Osteocyte (in vitro differentiated cells): ENCODE measurements around the gene DIP2C. TPM values are rescaled to one million over a fixed set of nuclear protein-coding genes. Genes with fewer than 3 reads are reported as not detected.

Experiments
- DNase-seq: peaks from one replicate; pipeline ENCODE4 v3.0.0; 2021; ENCODE audit warnings: mixed read lengths; ENCODE audit not compliant: unreplicated experiment; ENCODE audit errors: extremely low spot score
- H3K27ac Mint-ChIP-seq: one replicate; pipeline ENCODE4 v1.8.0; 2021; ENCODE audit warnings: mild to moderate bottlenecking, mixed read lengths; ENCODE audit not compliant: unreplicated experiment
- H3K27me3 Mint-ChIP-seq: one replicate; pipeline ENCODE4 v1.8.0; 2021; ENCODE audit warnings: mixed read lengths; ENCODE audit not compliant: unreplicated experiment
- H3K36me3 Mint-ChIP-seq: one replicate; pipeline ENCODE4 v1.8.0; 2021; ENCODE audit warnings: mixed read lengths; ENCODE audit not compliant: unreplicated experiment
- H3K4me1 Mint-ChIP-seq: one replicate; pipeline ENCODE4 v1.8.0; 2021; ENCODE audit warnings: mixed read lengths; ENCODE audit not compliant: unreplicated experiment
- H3K4me3 Mint-ChIP-seq: one replicate; pipeline ENCODE4 v1.8.0; 2021; ENCODE audit warnings: mild to moderate bottlenecking, moderate library complexity, mixed read lengths; ENCODE audit not compliant: unreplicated experiment
- H3K9me3 Mint-ChIP-seq: one replicate; pipeline ENCODE4 v1.8.0; 2021; ENCODE audit warnings: mixed read lengths; ENCODE audit not compliant: unreplicated experiment
- CTCF ChIP-seq: fragments of 200-600 bp; sonication (generic); IDR thresholded peaks from 2 replicates; pipeline ENCODE4 v1.5.0; 2021; ENCODE audit warnings: antibody characterized with exemption, mild to moderate bottlenecking, moderate library complexity
- total RNA-seq: library from RNA; stranded (reverse); gene quantifications from 2 replicates; pipeline ENCODE4 v1.2.1, GENCODE V29; 2021

The DIP2C gene
- total RNA-seq, 1 donor from 2014 or later = 36.8 TPM

GRCh38 chr10:501596-501995, 187.9 kb downstream of the DIP2C start:
- no peaks in the 10 kb centered on the region for H3K9me3 Mint-ChIP-seq
- no peak for DNase-seq
- H3K27me3 Mint-ChIP-seq = no peaks in the 10 kb centered on the region
- no peak overlapping the region for H3K4me3 Mint-ChIP-seq
- H3K4me1 Mint-ChIP-seq = peaks cover 13% of the 10 kb centered on the region
- peaks cover 2% of the 10 kb centered on the region for H3K36me3 Mint-ChIP-seq
- no peak overlapping the region for H3K27ac Mint-ChIP-seq
- no peak for TF ChIP-seq CTCF

GRCh38 chr10:500876-501275, 188.6 kb downstream of the DIP2C start:
- no peak overlapping the region for H3K4me3 Mint-ChIP-seq
- DNase-seq = no peak
- no peak overlapping the region for H3K27ac Mint-ChIP-seq
- H3K36me3 Mint-ChIP-seq = peaks cover 2% of the 10 kb centered on the region
- H3K4me1 Mint-ChIP-seq = peaks cover 13% of the 10 kb centered on the region
- H3K9me3 Mint-ChIP-seq = no peaks in the 10 kb centered on the region
- no peaks in the 10 kb centered on the region for H3K27me3 Mint-ChIP-seq
- TF ChIP-seq CTCF = no peak

- Mint-ChIP-seq H3K27me3 (no peaks in the 10 kb centered on the region), H3K36me3 (peaks cover 2% of the 10 kb centered on the region), H3K4me3 (no peak overlapping the region), H3K4me1 (peaks cover 13% of the 10 kb centered on the region), H3K27ac (no peak overlapping the region), H3K9me3 (no peaks in the 10 kb centered on the region)
- DNase-seq = no peak
- TF ChIP-seq CTCF = no peak
These were observed 189.5 kb downstream of the DIP2C start for GRCh38 chr10:499991-500390.

GRCh38 chr10:498760-499435, 190.6 kb downstream of the DIP2C start:
- H3K9me3 Mint-ChIP-seq = no peaks in the 10 kb centered on the region
- no peaks in the 10 kb centered on the region for H3K27me3 Mint-ChIP-seq
- H3K4me1 Mint-ChIP-seq = peaks cover 13% of the 10 kb centered on the region
- DNase-seq = no peak
- no peak overlapping the region for H3K4me3 Mint-ChIP-seq
- H3K27ac Mint-ChIP-seq = no peak overlapping the region
- TF ChIP-seq CTCF = no peak
- peaks cover 2% of the 10 kb centered on the region for H3K36me3 Mint-ChIP-seq

- no peak overlapping the region for H3K27ac Mint-ChIP-seq
- DNase-seq = no peak
These were observed 191.5 kb downstream of the DIP2C start for GRCh38 chr10:497898-498451.

More at GRCh38 chr10:497898-498451, 191.5 kb downstream of the DIP2C start:
- Mint-ChIP-seq H3K4me3 (no peak overlapping the region), H3K27me3 (no peaks in the 10 kb centered on the region), H3K4me1 (peaks cover 15% of the 10 kb centered on the region), H3K36me3 (peaks cover 2% of the 10 kb centered on the region), H3K9me3 (no peaks in the 10 kb centered on the region)
- no peak for TF ChIP-seq CTCF
